ENCODE data around the gene ACP5. TPM values are rescaled to one million over a fixed set of nuclear protein-coding genes. Genes with fewer than 3 reads are reported as not detected.
"Not testable (repeated sequence)": the region's sequence is repeated elsewhere in the genome, so short reads cannot be mapped to it uniquely, and the experiment has no call there.

Gene ACP5
- total RNA-seq, 1 experiment from 2014 or later, result not detected

DNA sequence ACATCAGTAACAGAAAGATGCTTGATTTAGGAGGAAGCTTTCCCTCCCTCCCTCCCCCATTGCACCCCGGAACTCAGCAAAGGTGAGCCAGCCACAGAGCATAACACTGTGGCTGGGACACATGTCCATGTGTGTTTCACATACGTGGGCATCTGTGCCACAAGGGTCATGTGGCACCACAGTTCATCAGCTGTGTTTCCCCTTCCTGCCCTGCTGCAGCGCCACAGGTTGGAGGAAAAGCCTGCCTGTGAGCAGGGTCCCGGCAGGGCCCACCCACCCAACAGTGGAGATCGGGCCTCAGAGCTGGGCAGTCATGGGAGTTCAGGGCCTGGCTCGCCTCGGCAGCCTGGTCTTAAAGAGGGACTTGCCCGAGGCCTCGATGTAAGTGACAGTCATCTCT lies 2.8 kb downstream of the ACP5 start:
- CTCF ChIA-PET, result no interaction called here
- no peaks in the 10 kb centered on the region for H4K20me1 ChIP-seq (ENCODE audit: low read length)
- no peaks in the 10 kb centered on the region for H3F3A ChIP-seq (ENCODE audit: low read length, unreplicated experiment)
- H3K79me2 ChIP-seq (ENCODE audit: low read length), result no peaks in the 10 kb centered on the region
- no peaks in the 10 kb centered on the region for H3K27me3 ChIP-seq (ENCODE audit: low read length)
- intact Hi-C loops (cut with micrococcal nuclease), result no loop called here
- no peaks in the 10 kb centered on the region for H3K4me1 ChIP-seq (ENCODE audit: insufficient read depth, low read length)
- no peak for TF ChIP-seq EZH2 (IDR thresholded peaks at IDR 0.05; ENCODE audit: low read length, unreplicated experiment)
- TF ChIP-seq EZH2phosphoT487 (IDR thresholded peaks at IDR 0.05; ENCODE audit: borderline replicate concordance, low read length), result no peak
- no peak for TF ChIP-seq CTCF (conservative IDR thresholded peaks at IDR 0.05; ENCODE audit: low read depth, low read length)
- H3K27ac ChIP-seq (ENCODE audit: low read length), result no peak overlapping the region
- no peak for DNase-seq
- H3K9ac ChIP-seq (ENCODE audit: low read length), result no peak overlapping the region
- POLR2A ChIA-PET (ENCODE audit: unreplicated experiment), result no interaction called here
- H3K4me2 ChIP-seq (ENCODE audit: low read length), result no peak overlapping the region
- ATAC-seq, result no peak
- H3K4me3 ChIP-seq (ENCODE audit: low read length), result no peak overlapping the region
- no peaks in the 10 kb centered on the region for H3K9me2 ChIP-seq (replicated peaks; ENCODE audit: low read length)
- H2AFZ ChIP-seq (ENCODE audit: low read length), result no peak overlapping the region
- no TSS peak for BruUV-seq (replicated peaks)
- no peaks in the 10 kb centered on the region for H3K36me3 ChIP-seq (ENCODE audit: low read depth, low read length)
- H3K9me3 ChIP-seq (ENCODE audit: low read length), result no peaks in the 10 kb centered on the region

DNA sequence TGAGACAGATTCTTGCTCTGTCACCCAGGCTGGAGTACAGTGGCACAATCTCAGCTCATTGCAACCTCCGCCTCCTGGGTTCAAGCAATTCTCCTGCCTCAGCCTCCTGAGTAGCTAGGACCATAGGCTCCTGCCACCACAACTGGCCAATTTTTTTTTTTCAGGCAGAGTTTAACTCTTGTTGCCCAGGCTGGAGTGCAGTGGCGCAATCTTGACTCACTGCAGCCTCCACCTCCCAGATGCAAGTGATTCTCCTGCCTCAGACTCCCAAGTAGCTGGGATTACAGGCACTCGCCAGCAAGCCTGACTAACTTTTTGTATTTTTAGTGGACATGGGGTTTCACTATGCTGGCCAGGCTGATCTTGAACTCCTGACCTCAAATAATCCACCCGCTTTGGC lies 3.7 kb downstream of the ACP5 start:
- H3K9me3 ChIP-seq (ENCODE audit: low read length); DNase-seq; H3K36me3 ChIP-seq (ENCODE audit: low read depth, low read length); H3F3A ChIP-seq (ENCODE audit: low read length, unreplicated experiment); H3K4me3 ChIP-seq (ENCODE audit: low read length); POLR2A ChIA-PET (ENCODE audit: unreplicated experiment); intact Hi-C loops (cut with micrococcal nuclease); H2AFZ ChIP-seq (ENCODE audit: low read length); H4K20me1 ChIP-seq (ENCODE audit: low read length); H3K9ac ChIP-seq (ENCODE audit: low read length); H3K9me2 ChIP-seq (replicated peaks; ENCODE audit: low read length); ATAC-seq; BruUV-seq (replicated peaks); H3K4me1 ChIP-seq (ENCODE audit: insufficient read depth, low read length); H3K4me2 ChIP-seq (ENCODE audit: low read length); H3K79me2 ChIP-seq (ENCODE audit: low read length); H3K27ac ChIP-seq (ENCODE audit: low read length); H3K27me3 ChIP-seq (ENCODE audit: low read length): not testable (repeated sequence)
- CTCF ChIA-PET, result interaction anchor here (0.7 kb wide), 1 partner anchor 207 kb away, joined by 14 read pairs; no protein-coding TSS in a partner anchor

DNA sequence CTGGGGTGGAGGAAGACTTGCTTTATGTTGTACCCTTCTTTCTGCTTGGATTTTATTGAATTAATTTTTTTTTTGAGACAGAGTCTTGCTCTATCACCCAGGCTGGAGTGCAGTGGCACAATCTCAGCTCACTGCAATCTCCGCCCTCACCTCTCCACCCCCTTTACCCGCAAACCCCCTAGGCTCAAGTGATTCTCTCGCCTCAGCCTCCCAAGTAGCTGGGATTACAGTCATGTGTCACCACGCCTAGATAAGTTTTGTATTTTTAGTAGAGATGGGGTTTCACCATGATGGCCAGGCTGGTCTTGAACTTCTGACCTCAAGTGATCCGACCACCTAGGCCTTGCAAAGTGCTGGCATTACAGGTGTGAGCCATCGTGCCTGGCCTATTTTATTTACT lies 4.1 kb downstream of the ACP5 start:
- DNase-seq; H3K27me3 ChIP-seq (ENCODE audit: low read length); H3K4me1 ChIP-seq (ENCODE audit: insufficient read depth, low read length); intact Hi-C loops (cut with micrococcal nuclease); H3K79me2 ChIP-seq (ENCODE audit: low read length); H3K27ac ChIP-seq (ENCODE audit: low read length); H4K20me1 ChIP-seq (ENCODE audit: low read length); H2AFZ ChIP-seq (ENCODE audit: low read length); BruUV-seq (replicated peaks); H3K9me2 ChIP-seq (replicated peaks; ENCODE audit: low read length); POLR2A ChIA-PET (ENCODE audit: unreplicated experiment); ATAC-seq; H3K4me3 ChIP-seq (ENCODE audit: low read length); H3K9ac ChIP-seq (ENCODE audit: low read length); H3K4me2 ChIP-seq (ENCODE audit: low read length); H3K9me3 ChIP-seq (ENCODE audit: low read length); H3K36me3 ChIP-seq (ENCODE audit: low read depth, low read length); H3F3A ChIP-seq (ENCODE audit: low read length, unreplicated experiment): not testable (repeated sequence)
- CTCF ChIA-PET, result interaction anchor here (0.7 kb wide), 1 partner anchor 207 kb away, joined by 14 read pairs; no protein-coding TSS in a partner anchor

DNA sequence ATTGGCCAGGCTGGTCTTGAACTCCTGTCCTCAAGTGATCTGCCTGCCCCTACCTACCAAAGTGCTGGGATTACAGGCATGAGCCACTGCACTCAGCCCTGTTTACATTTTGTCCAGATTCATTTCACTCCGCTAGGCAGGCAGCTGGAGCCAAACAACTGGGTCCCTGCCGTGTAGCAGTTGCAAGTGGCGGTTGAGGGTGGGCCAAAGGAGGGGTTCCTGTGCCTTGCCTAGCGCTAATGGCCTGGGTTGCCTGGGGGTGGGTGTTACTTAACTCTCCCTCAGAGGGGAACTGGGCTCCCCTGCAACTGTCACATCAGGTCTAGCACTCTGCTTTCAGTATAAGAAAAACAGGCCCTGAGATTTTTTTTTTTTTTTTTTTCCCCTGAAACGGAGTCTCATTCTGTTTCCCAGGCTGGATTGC lies 7.4 kb downstream of the ACP5 start:
- no peaks in the 10 kb centered on the region for H3F3A ChIP-seq (ENCODE audit: low read length, unreplicated experiment)
- H4K20me1 ChIP-seq (ENCODE audit: low read length), result no peaks in the 10 kb centered on the region
- H3K79me2 ChIP-seq (ENCODE audit: low read length), result no peaks in the 10 kb centered on the region
- no peak overlapping the region for H3K9ac ChIP-seq (ENCODE audit: low read length)
- no peaks in the 10 kb centered on the region for H3K4me1 ChIP-seq (ENCODE audit: insufficient read depth, low read length)
- H3K9me2 ChIP-seq (replicated peaks; ENCODE audit: low read length), result no peaks in the 10 kb centered on the region
- H3K4me3 ChIP-seq (ENCODE audit: low read length), result no peak overlapping the region
- H3K27me3 ChIP-seq (ENCODE audit: low read length), result no peaks in the 10 kb centered on the region
- TF ChIP-seq EZH2 (IDR thresholded peaks at IDR 0.05; ENCODE audit: low read length, unreplicated experiment) (no peak), EZH2phosphoT487 (IDR thresholded peaks at IDR 0.05; ENCODE audit: borderline replicate concordance, low read length) (no peak), CTCF (conservative IDR thresholded peaks at IDR 0.05; ENCODE audit: low read depth, low read length) (no peak)
- no peak overlapping the region for H3K27ac ChIP-seq (ENCODE audit: low read length)
- no TSS peak for BruUV-seq (replicated peaks)
- DNase-seq (no peak), ATAC-seq (no peak)
- ChIA-PET CTCF (no interaction called here), POLR2A (ENCODE audit: unreplicated experiment) (no interaction called here)
- no peaks in the 10 kb centered on the region for H3K9me3 ChIP-seq (ENCODE audit: low read length)
- no peak overlapping the region for H3K4me2 ChIP-seq (ENCODE audit: low read length)
- no peaks in the 10 kb centered on the region for H3K36me3 ChIP-seq (ENCODE audit: low read depth, low read length)
- no peak overlapping the region for H2AFZ ChIP-seq (ENCODE audit: low read length)
- intact Hi-C loops (cut with micrococcal nuclease), result no loop called here

Measured in PC-3 (cell line).